ENCODE results near the gene FLVCR2.
"Not testable (repeated sequence)": the region's sequence is repeated elsewhere in the genome, so short reads cannot be mapped to it uniquely, and the experiment has no call there.

Gene FLVCR2

GRCh38 chr14:75591331-75591946, 13.0 kb downstream of the FLVCR2 start:
- ChIA-PET CTCF (interaction anchor here (1.0 to 1.2 kb wide), 2 partner anchors 30 to 64 kb away, joined by 3 read pairs; no protein-coding TSS in a partner anchor), POLR2A (interaction anchor here (0.5 kb wide), 1 partner anchor 58 kb away, joined by 4 read pairs; no protein-coding TSS in a partner anchor)
- no peak for TF ChIP-seq CTCF (IDR thresholded peaks at IDR 0.05; ENCODE audit: control extremely low read depth, extremely low read depth, low read depth, missing control alignments)
- no peak for DNase-seq (ENCODE audit: extremely low spot score)

GRCh38 chr14:75591987-75592575, 13.7 kb downstream of the FLVCR2 start:
- TF ChIP-seq CTCF (IDR thresholded peaks at IDR 0.05; ENCODE audit: control extremely low read depth, extremely low read depth, low read depth, missing control alignments) = no peak
- ChIA-PET POLR2A (interaction anchor here (0.5 kb wide), 1 partner anchor 59 kb away, joined by 4 read pairs; no protein-coding TSS in a partner anchor), CTCF (interaction anchor here (2.5 kb wide), 1 partner anchor 15 kb away, joined by 8 read pairs; no protein-coding TSS in a partner anchor)
- no peak for DNase-seq (ENCODE audit: extremely low spot score)

- no peak for TF ChIP-seq CTCF (IDR thresholded peaks at IDR 0.05; ENCODE audit: control extremely low read depth, extremely low read depth, low read depth, missing control alignments)
- ChIA-PET POLR2A (no interaction called here), CTCF (interaction anchor here (1.0 to 1.5 kb wide), 2 partner anchors 22 to 58 kb away, joined by 3 to 4 read pairs; no protein-coding TSS in a partner anchor)
- no peak for DNase-seq (ENCODE audit: extremely low spot score)
These were observed 16.8 kb downstream of the FLVCR2 start for GRCh38 chr14:75595226-75595625.

GRCh38 chr14:75597149-75597548, 18.7 kb downstream of the FLVCR2 start:
- POLR2A ChIA-PET = no interaction called here
- CTCF ChIA-PET = interaction anchor here (1.0 to 1.2 kb wide), 2 partner anchors 13 to 20 kb away, joined by 3 to 7 read pairs; no protein-coding TSS in a partner anchor
- DNase-seq (ENCODE audit: extremely low spot score) = no peak
- TF ChIP-seq CTCF (IDR thresholded peaks at IDR 0.05; ENCODE audit: control extremely low read depth, extremely low read depth, low read depth, missing control alignments) = no peak

GRCh38 chr14:75600100-75600499, 21.7 kb downstream of the FLVCR2 start:
- DNase-seq (ENCODE audit: extremely low spot score); POLR2A ChIA-PET: not testable (repeated sequence)
- CTCF ChIA-PET = interaction anchor here (1.2 kb wide), 1 partner anchor 24 kb away, joined by 3 read pairs; no protein-coding TSS in a partner anchor

- CTCF ChIA-PET = interaction anchor here (1.2 to 1.3 kb wide), 3 partner anchors 9 to 24 kb away, joined by 3 to 4 read pairs (median 3); no protein-coding TSS in a partner anchor
- DNase-seq (ENCODE audit: extremely low spot score); POLR2A ChIA-PET: not testable (repeated sequence)
These were observed 22.6 kb downstream of the FLVCR2 start for GRCh38 chr14:75601061-75601460.

GRCh38 chr14:75602503-75602902, 24.1 kb downstream of the FLVCR2 start:
- no peak for DNase-seq (ENCODE audit: extremely low spot score)
- no peak for TF ChIP-seq CTCF (IDR thresholded peaks at IDR 0.05; ENCODE audit: control extremely low read depth, extremely low read depth, low read depth, missing control alignments)
- ChIA-PET CTCF (interaction anchor here (1.0 to 2.8 kb wide), 6 partner anchors 8 to 114 kb away, joined by 3 to 10 read pairs (median 4); no protein-coding TSS in a partner anchor), POLR2A (no interaction called here)
